Prostate gland (tissue), 2 donors: ENCODE data around the gene ISCU. TPM values are rescaled to one million over a fixed set of nuclear protein-coding genes. Genes with fewer than 3 reads are reported as not detected.

Experiments used
- DNase-seq: peaks from one replicate; pipeline ENCODE4 v3.0.0-alpha.2; 2019; ENCODE audit warnings: low spot score
- H3K27ac ChIP-seq, 2 donors: fragments of 200-600 bp; sonication (generic); 2 replicates each; pipeline ENCODE4 v1.5.1; 2017 to 2019
- H3K27me3 ChIP-seq: fragments of 200-600 bp; sonication (generic); replicated peaks from 2 replicates; pipeline ENCODE4 v1.5.1; 2019; ENCODE audit not compliant: insufficient read depth
- H3K36me3 ChIP-seq, 2 donors: fragments of 200-600 bp; sonication (generic); 1 replicate in 1 of 2; 2 replicates in 1 of 2; pipeline versions ENCODE4 v1.5.1 to v1.8.1; 2017 to 2019
- H3K4me1 ChIP-seq: fragments of 200-600 bp; sonication (generic); replicated peaks from 2 replicates; pipeline ENCODE4 v1.5.1; 2019
- H3K4me3 ChIP-seq, 2 donors: fragments of 200-600 bp; sonication (generic); 2 replicates each; pipeline ENCODE4 v1.5.1; 2017 to 2019
- H3K9me3 ChIP-seq: fragments of 200-600 bp; sonication (generic); 2 replicates; pipeline ENCODE4 v1.5.1; 2017
- CTCF ChIP-seq, 4 experiments: fragments of 200-600 bp in 2 of 4; fragments of 450-650 bp in 2 of 4; sonication (generic) in 2 of 4; IDR thresholded peaks; 1 replicate in 3 of 4; 2 replicates in 1 of 4; pipeline ENCODE4 v1.5.1; 2016 to 2019; ENCODE audit warnings: antibody characterized with exemption in 4 of 4, mild to moderate bottlenecking in 2 of 4, moderate library complexity in 2 of 4
- POLR2A ChIP-seq: fragments of 450-650 bp; IDR thresholded peaks from one replicate; pipeline ENCODE4 v1.6.1; 2016; ENCODE audit warnings: antibody characterized with exemption, mild to moderate bottlenecking
- POLR2AphosphoS5 ChIP-seq: sonication (generic); formaldehyde crosslinking; IDR thresholded peaks from one replicate; pipeline ENCODE4 v1.6.1; 2017; ENCODE audit warnings: antibody characterized with exemption
- WGBS: methylation state at CpG from one replicate; pipeline ENCODE4 v1.1.5; 2018; 5-methylcytosine and 5-hydroxymethylcytosine counted together
- intact Hi-C: fragments of 100-400 bp; cut with DNase I; formaldehyde crosslinking; loops from one replicate; pipeline ENCODE4 v1.14.2; 2022
- total RNA-seq, 2 donors: library from RNA; depleted of rRNA; stranded (reverse); fragments of >200 nt; gene quantifications; one replicate each; pipeline ENCODE4 v1.1.0, GENCODE V29; 2016

Gene ISCU
- total RNA-seq, 2 donors from 2014 or later = 170 to 203 TPM

- DNase-seq = no peak
- H3K36me3 ChIP-seq = no peaks in the 10 kb centered on the region
- no peak for TF ChIP-seq POLR2A
- no peak for TF ChIP-seq CTCF (IDR thresholded peaks at IDR 0.05)
- TF ChIP-seq POLR2AphosphoS5 = no peak
- no peaks in the 10 kb centered on the region for H3K9me3 ChIP-seq
- no peak overlapping the region for H3K4me3 ChIP-seq
- H3K27me3 ChIP-seq = no peaks in the 10 kb centered on the region
- 70% methylated on average over 6 of the region's 6 CpGs for WGBS
- intact Hi-C loops = no loop called here
- no peak overlapping the region for H3K27ac ChIP-seq
- H3K4me1 ChIP-seq = no peaks in the 10 kb centered on the region
These were observed 37.1 kb downstream of the ISCU start for GRCh38 chr12:108599541-108599940.

GRCh38 chr12:108599948-108600701 lies 37.7 kb downstream of the ISCU start:
- H3K27me3 ChIP-seq = no peaks in the 10 kb centered on the region
- H3K4me1 ChIP-seq = no peaks in the 10 kb centered on the region
- TF ChIP-seq CTCF (IDR thresholded peaks at IDR 0.05) = no peak
- DNase-seq = no peak
- WGBS = 76% methylated on average over 10 of the region's 10 CpGs
- no peak overlapping the region for H3K4me3 ChIP-seq
- H3K36me3 ChIP-seq = no peaks in the 10 kb centered on the region
- H3K27ac ChIP-seq = no peak overlapping the region
- no peaks in the 10 kb centered on the region for H3K9me3 ChIP-seq
- intact Hi-C loops = no loop called here

- TF ChIP-seq CTCF (IDR thresholded peaks at IDR 0.05) (no peak), POLR2AphosphoS5 (no peak), POLR2A (no peak)
- 52% methylated on average over 4 of the region's 4 CpGs for WGBS
- no peak overlapping the region for H3K27ac ChIP-seq
- intact Hi-C loops = no loop called here
- no peaks in the 10 kb centered on the region for H3K4me1 ChIP-seq
- H3K36me3 ChIP-seq = no peaks in the 10 kb centered on the region
- H3K4me3 ChIP-seq = no peak overlapping the region
- no peak for DNase-seq
- no peaks in the 10 kb centered on the region for H3K9me3 ChIP-seq
- H3K27me3 ChIP-seq = no peaks in the 10 kb centered on the region
These were observed 38.3 kb downstream of the ISCU start for GRCh38 chr12:108600702-108601007.

GRCh38 chr12:108602209-108602705 lies 39.9 kb downstream of the ISCU start:
- H3K27ac ChIP-seq = no peak overlapping the region
- H3K27me3 ChIP-seq = no peaks in the 10 kb centered on the region
- no peak overlapping the region for H3K4me3 ChIP-seq
- DNase-seq = no peak
- H3K36me3 ChIP-seq = no peaks in the 10 kb centered on the region
- H3K4me1 ChIP-seq = no peaks in the 10 kb centered on the region
- TF ChIP-seq POLR2AphosphoS5 = no peak
- no peak for TF ChIP-seq POLR2A
- TF ChIP-seq CTCF (IDR thresholded peaks at IDR 0.05) = no peak
- WGBS = 98% methylated on average over 9 of the region's 9 CpGs
- no peaks in the 10 kb centered on the region for H3K9me3 ChIP-seq
- intact Hi-C loops = no loop called here

GRCh38 chr12:108602976-108603704 lies 40.7 kb downstream of the ISCU start:
- no peaks in the 10 kb centered on the region for H3K4me1 ChIP-seq
- H3K4me3 ChIP-seq = no peak overlapping the region
- WGBS = 84% methylated on average over 15 of the region's 15 CpGs
- no peaks in the 10 kb centered on the region for H3K36me3 ChIP-seq
- TF ChIP-seq POLR2A = no peak
- TF ChIP-seq POLR2AphosphoS5 = no peak
- no peak for TF ChIP-seq CTCF (IDR thresholded peaks at IDR 0.05)
- H3K9me3 ChIP-seq = no peaks in the 10 kb centered on the region
- no peak for DNase-seq
- intact Hi-C loops = no loop called here
- H3K27ac ChIP-seq = no peak overlapping the region
- no peaks in the 10 kb centered on the region for H3K27me3 ChIP-seq
